GM12875 (cell line): Measurements from ENCODE around the gene MNT.

Experiments
- H3K4me3 ChIP-seq: one replicate; pipeline ENCODE4 v1.5.1; 2011; ENCODE audit warnings: low read depth, low read length, control low read depth
- TF ChIP-seq, protein P1 (sequence below): IDR thresholded peaks from 2 replicates; pipeline ENCODE4 v1.5.1; 2011; ENCODE audit warnings: low read depth, mild to moderate bottlenecking, control low read depth, inconsistent platforms, low read length, moderate library complexity, borderline replicate concordance; ENCODE audit not compliant: insufficient read depth

Gene MNT

DNA sequence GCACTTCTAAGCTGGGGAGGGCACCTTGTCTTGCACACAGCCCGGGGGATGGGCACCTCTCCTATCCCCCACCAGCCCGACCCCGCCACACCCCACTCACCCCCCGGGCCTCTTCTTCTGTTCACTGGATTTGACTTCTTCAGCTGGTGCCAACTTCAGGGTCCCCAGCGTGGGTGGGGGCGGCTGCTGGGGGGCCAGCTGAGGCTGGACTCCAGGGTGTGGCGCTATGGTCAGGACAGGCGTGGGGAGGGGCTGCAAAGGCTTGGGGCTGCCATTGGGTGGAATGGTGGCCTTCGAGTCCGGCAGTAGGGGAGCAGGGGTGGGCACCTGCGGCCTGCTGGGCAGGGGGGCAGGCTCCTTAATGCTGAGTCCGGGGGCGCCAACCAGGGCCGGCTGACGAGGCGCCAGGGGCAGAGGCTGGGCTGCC lies 6.1 kb downstream of the MNT start:
- TF ChIP-seq, protein P1, sequence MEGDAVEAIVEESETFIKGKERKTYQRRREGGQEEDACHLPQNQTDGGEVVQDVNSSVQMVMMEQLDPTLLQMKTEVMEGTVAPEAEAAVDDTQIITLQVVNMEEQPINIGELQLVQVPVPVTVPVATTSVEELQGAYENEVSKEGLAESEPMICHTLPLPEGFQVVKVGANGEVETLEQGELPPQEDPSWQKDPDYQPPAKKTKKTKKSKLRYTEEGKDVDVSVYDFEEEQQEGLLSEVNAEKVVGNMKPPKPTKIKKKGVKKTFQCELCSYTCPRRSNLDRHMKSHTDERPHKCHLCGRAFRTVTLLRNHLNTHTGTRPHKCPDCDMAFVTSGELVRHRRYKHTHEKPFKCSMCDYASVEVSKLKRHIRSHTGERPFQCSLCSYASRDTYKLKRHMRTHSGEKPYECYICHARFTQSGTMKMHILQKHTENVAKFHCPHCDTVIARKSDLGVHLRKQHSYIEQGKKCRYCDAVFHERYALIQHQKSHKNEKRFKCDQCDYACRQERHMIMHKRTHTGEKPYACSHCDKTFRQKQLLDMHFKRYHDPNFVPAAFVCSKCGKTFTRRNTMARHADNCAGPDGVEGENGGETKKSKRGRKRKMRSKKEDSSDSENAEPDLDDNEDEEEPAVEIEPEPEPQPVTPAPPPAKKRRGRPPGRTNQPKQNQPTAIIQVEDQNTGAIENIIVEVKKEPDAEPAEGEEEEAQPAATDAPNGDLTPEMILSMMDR = no peak
- H3K4me3 ChIP-seq = no peak overlapping the region

DNA sequence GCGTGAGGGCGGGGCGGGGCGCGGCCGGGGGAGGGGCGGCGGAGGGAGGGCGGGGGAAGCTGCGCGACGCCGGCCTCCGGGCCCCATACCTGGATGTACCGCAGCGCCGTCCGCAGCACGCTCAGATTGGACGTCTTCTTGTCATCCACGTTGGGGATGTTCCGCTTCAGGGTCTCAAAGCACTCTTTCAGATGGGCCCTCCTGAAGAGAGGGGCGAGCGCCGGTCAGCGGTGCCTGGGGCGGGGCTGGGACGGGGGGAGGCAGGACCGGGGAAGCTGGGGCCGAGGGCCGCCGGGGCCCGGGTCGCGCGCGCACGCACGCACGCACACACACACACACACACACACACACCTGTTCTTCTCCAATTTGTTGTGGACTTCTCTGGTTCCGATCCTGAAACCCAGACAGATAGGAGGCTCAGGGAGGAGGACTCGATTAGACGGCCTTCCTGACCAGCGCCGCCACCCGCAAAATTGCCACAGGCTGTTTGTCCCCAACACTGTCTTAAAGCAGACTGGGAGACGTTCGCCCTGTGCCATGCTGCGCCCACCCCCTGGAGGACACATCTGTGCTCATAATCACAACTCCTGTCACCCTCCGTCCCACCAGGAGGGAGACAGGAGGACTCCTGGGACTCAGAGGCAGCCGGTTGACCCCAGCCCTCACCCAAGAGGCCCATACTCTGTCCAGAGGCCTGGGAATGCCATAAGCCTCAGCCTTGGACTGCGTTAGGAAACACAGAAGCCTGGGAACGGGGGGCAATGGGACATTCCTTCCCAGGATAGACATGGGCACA lies 6.7 kb downstream of the MNT start:
- peak overlapping the region; percentile 36 for H3K4me3 ChIP-seq

DNA sequence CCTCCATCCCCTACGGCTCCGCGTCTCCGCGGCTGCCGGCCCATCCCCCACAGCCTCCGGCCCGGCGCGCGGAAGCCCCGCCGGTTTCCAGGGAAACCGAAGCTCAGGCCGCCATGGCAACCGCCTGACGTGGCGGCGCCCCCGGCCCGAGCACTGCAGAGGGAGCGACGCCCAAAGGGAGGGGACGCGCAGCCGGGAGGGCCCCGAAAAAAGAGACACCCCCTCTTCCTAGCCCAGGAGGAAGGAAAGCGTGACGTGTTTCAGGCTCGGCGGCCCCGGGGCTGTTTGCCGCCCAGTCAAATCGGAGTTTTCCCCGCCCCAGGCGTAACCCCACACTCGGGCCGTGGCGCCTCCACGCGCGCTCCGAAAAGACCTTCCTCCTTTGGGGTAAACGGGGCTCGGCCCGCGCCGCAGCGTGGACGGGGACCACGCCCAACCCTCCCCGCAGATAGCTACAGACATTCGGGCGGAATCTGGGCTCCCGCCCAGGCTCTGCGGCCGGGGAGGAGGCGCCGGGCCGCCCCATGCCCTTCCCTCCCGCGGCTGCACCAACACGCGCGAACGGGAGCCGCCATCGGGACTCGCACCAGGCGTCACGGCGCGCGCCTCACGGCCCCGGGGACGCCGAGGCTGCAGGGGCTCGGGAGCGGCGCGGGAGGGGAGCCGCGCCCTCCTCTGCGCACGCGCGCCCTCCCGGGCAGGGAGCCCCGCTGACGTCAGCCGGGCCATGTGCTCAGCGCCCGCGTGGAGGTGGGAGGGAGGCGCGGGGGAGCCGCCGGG lies 7.5 kb downstream of the MNT start:
- TF ChIP-seq, protein P1 = no peak
- H3K4me3 ChIP-seq = peak overlapping the region; percentile 87

More for the DNA sequence above, 6.7 kb downstream of the MNT start:
- TF ChIP-seq, protein P1 = no peak

DNA sequence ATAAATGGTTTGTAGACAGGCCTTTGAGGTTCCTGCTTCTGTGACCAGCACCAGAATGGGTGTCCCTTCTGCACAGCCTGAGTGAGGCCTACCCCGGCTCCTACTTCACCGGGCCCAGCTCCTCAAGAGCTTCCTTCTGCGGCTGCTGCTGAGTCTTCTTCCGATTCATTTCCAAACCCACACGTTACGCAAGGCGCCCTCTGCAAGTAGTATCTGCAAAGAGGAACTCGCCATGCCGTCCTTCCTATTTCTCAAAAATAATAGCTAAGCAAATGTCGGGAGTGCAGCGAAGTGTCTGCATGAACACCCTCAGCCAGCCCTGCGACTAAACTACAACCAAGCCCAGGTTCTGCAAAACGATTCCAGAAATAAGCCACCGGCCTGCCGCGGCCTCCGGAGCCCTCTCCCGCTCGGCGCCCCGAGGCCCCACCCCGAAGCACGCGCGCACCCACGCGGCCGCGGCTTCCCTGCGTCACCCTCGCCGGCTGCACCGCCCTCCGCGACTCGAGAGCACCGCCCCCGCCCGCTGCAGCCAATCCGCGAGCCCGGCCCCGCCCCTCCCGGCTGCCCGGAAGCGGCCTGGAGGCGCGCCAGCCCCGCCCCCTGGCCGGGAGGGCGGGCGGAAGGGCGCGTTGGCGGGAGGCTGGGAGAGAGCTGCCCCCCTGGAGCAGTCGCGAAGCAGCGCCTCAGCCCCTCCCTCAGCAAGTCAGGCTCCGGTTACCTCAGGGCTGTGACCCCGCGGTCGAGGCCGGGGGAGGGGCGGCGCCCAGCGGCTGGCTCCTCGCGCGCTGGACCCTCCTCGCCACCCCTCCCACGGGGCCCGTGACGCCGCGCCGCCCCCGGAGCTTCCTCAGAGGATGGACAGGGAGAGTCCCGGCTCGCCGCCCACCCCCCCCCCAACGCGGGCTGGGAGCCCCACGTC lies 8.3 kb downstream of the MNT start:
- TF ChIP-seq, protein P1 = no peak
- peak overlapping the region; percentile 87 for H3K4me3 ChIP-seq

DNA sequence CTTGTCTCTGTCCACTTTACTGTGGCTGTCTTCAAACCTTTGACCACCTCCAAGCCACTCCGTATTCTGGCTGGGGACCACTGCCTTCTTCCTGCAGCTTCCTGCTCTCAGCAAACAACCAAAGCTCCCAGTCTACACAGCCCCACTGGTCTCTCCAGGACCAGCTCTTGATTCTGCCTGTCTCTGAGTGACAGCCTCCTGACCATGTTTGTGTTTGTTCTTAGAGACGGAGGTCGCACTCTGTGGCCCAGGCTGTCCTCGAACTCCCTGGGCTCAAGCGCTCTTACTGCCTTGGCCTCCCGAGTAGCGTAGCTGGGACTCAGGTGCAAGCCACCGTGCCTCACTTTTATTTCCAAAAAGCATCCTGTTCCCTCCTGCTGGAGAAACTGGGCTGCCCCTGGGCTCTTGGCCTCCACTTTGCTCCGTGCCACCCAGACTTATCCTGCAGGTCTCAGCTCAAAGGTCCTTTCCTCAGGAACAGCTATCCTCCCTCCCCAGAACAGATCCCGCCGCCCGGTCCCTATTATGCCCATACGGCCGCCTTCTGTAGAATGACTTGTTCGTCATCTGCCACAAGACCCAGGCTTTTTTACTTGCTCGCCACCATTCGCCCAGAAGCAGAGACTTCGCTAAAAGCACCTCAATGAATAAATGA lies 9.1 kb downstream of the MNT start:
- TF ChIP-seq, protein P1 = no peak
- peak overlapping the region; percentile 52 for H3K4me3 ChIP-seq

DNA sequence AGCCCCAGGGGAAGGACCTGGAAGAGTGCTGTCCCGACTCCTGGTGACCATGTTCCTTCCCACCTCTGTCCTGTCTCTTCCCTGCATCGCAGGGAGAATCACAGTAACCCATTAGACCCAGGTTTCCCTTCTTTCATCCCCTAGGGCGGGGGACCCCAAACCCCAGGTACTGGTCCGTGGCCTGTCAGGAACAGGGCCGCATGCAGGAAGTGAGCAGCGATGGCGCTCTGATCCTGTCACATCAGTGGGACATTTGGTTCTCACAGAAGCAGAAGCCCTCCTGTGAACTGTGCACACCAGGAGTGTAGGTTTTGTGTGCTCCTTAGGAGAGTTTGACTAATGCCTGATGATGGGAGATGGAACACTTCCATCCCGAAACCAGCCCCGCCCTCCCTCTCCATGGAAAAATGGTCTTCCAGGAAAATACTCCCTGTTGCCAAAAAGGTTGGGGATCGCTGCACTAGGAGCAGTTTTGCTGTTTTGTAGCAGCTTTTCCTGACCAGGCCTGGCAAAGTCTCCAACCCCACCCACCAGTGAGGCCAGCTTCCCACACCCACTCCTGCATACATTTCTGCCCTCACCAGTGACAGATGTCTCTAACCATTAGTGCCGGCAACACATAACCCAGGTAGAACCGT lies 10.5 kb downstream of the MNT start:
- TF ChIP-seq, protein P1 = no peak
- no peak overlapping the region for H3K4me3 ChIP-seq
